Mesenchymal stem cell (in vitro differentiated cells and primary cell): Measurements from ENCODE around the gene UBE2Q1.

Experiments
- DNase-seq: peaks from one replicate; pipeline ENCODE4 v3.0.0-alpha.2; 2013
- H2AFZ ChIP-seq: one replicate; pipeline ENCODE4 v1.6.1; 2013; ENCODE audit warnings: low read depth, mild to moderate bottlenecking, control low read depth, inconsistent platforms, low read length, moderate library complexity
- H2AK5ac ChIP-seq: 2 replicates; pipeline ENCODE4 v1.6.1; 2013; ENCODE audit warnings: low read length, moderate library complexity, mild to moderate bottlenecking, inconsistent platforms; ENCODE audit not compliant: severe bottlenecking
- H2BK120ac ChIP-seq: one replicate; pipeline ENCODE4 v1.6.1; 2013; ENCODE audit warnings: low read depth, mild to moderate bottlenecking, inconsistent platforms, low read length, moderate library complexity
- H2BK12ac ChIP-seq, 2 experiments: one replicate each; pipeline ENCODE4 v1.6.1; 2013; ENCODE audit warnings: inconsistent platforms in 2 of 2, low read length in 2 of 2, mild to moderate bottlenecking in 2 of 2, moderate library complexity in 2 of 2, control low read depth in 1 of 2
- H2BK15ac ChIP-seq: one replicate; pipeline ENCODE4 v1.6.1; 2013; ENCODE audit warnings: mild to moderate bottlenecking, low read depth, inconsistent platforms; ENCODE audit not compliant: poor library complexity, severe bottlenecking
- H2BK5ac ChIP-seq: 2 replicates; pipeline ENCODE4 v1.6.1; 2013; ENCODE audit warnings: low read depth, mild to moderate bottlenecking, low read length, control low read depth, inconsistent platforms; ENCODE audit not compliant: poor library complexity, severe bottlenecking
- H3K14ac ChIP-seq, 2 experiments: one replicate each; pipeline ENCODE4 v1.6.1; 2013; ENCODE audit warnings: inconsistent platforms in 2 of 2, low read length in 2 of 2, control low read depth in 1 of 2, mild to moderate bottlenecking in 1 of 2, moderate library complexity in 1 of 2
- H3K18ac ChIP-seq, 2 experiments: one replicate each; pipeline ENCODE4 v1.6.1; 2013; ENCODE audit warnings: inconsistent platforms in 2 of 2, low read length in 2 of 2, control low read depth in 1 of 2, low read depth in 1 of 2, mild to moderate bottlenecking in 1 of 2
- H3K23ac ChIP-seq, 2 experiments: one replicate each; pipeline ENCODE4 v1.6.1; 2013; ENCODE audit warnings: inconsistent platforms in 2 of 2, low read length in 2 of 2, mild to moderate bottlenecking in 2 of 2, moderate library complexity in 2 of 2, control low read depth in 1 of 2
- H3K27ac ChIP-seq: 2 replicates; pipeline ENCODE4 v1.5.1; 2013; ENCODE audit warnings: mild to moderate bottlenecking, moderate library complexity, low read length, control low read depth, inconsistent platforms; ENCODE audit not compliant: poor library complexity, severe bottlenecking
- H3K27me3 ChIP-seq, 2 experiments: 2 replicates each; pipeline versions ENCODE4 v1.6.1 to v1.7.0; 2013; ENCODE audit warnings: low read length in 2 of 2, mild to moderate bottlenecking in 2 of 2, moderate library complexity in 2 of 2, control low read depth in 1 of 2, inconsistent platforms in 1 of 2; ENCODE audit not compliant: control insufficient read depth in 1 of 2, insufficient read depth in 1 of 2
- H3K36me3 ChIP-seq, 2 experiments: 2 replicates each; pipeline versions ENCODE4 v1.6.1 to v1.7.0; 2013; ENCODE audit warnings: low read length in 2 of 2, control low read depth in 1 of 2, inconsistent platforms in 1 of 2, low read depth in 1 of 2, mild to moderate bottlenecking in 1 of 2; ENCODE audit not compliant: insufficient read depth in 2 of 2, control insufficient read depth in 1 of 2
- H3K4ac ChIP-seq, 2 experiments: one replicate each; pipeline ENCODE4 v1.6.1; 2013; ENCODE audit warnings: inconsistent platforms in 2 of 2, low read length in 2 of 2, mild to moderate bottlenecking in 2 of 2, moderate library complexity in 2 of 2, control low read depth in 1 of 2, low read depth in 1 of 2
- H3K4me1 ChIP-seq: 2 replicates; pipeline ENCODE4 v1.6.1; 2013; ENCODE audit warnings: low read depth, low read length, control low read depth; ENCODE audit not compliant: control insufficient read depth, insufficient read depth
- H3K4me2 ChIP-seq: 2 replicates; pipeline ENCODE4 v1.6.1; 2013; ENCODE audit warnings: low read length, mild to moderate bottlenecking, inconsistent platforms; ENCODE audit not compliant: poor library complexity, severe bottlenecking
- H3K4me3 ChIP-seq, 2 experiments: 2 replicates each; pipeline versions ENCODE4 v1.5.1 to v1.7.0; 2013; ENCODE audit warnings: low read length in 2 of 2, mild to moderate bottlenecking in 2 of 2, control low read depth in 1 of 2, low read depth in 1 of 2; ENCODE audit not compliant: insufficient read depth in 1 of 2
- H3K79me1 ChIP-seq: replicated peaks from 2 replicates; pipeline ENCODE4 v1.6.1; 2013; ENCODE audit warnings: mild to moderate bottlenecking, control low read depth, low read length, inconsistent platforms; ENCODE audit not compliant: poor library complexity, severe bottlenecking
- H3K9ac ChIP-seq: 2 replicates; pipeline ENCODE4 v1.7.0; 2013; ENCODE audit warnings: mild to moderate bottlenecking, low read length, moderate library complexity
- H3K9me3 ChIP-seq: 2 replicates; pipeline ENCODE4 v1.7.0; 2013; ENCODE audit warnings: mild to moderate bottlenecking, low read length; ENCODE audit not compliant: control insufficient read depth
- H4K8ac ChIP-seq: one replicate; pipeline ENCODE4 v1.6.1; 2013; ENCODE audit warnings: inconsistent platforms, mild to moderate bottlenecking, low read length, moderate library complexity
- H4K91ac ChIP-seq: one replicate; pipeline ENCODE4 v1.6.1; 2013; ENCODE audit warnings: mild to moderate bottlenecking, low read length, inconsistent platforms
- WGBS: methylation state at CpG from one replicate; pipeline ENCODE4 v1.1.7; 2013; ENCODE audit warnings: mixed read lengths; 5-methylcytosine and 5-hydroxymethylcytosine counted together

The UBE2Q1 gene

GRCh38 chr1:154571964-154572288 is 13.5 kb upstream of the UBE2Q1 start:
- H3K79me1 ChIP-seq = no peaks in the 10 kb centered on the region
- H3K14ac ChIP-seq = no peak overlapping the region
- no peak overlapping the region for H3K4ac ChIP-seq
- no peak overlapping the region for H3K4me3 ChIP-seq
- H2BK5ac ChIP-seq = no peak overlapping the region
- H3K4me2 ChIP-seq = no peak overlapping the region
- H3K27ac ChIP-seq = no peak overlapping the region
- no peak overlapping the region for H2AK5ac ChIP-seq
- no peak overlapping the region for H3K18ac ChIP-seq
- no peak overlapping the region for H2BK15ac ChIP-seq
- no peak for DNase-seq
- H3K9ac ChIP-seq = no peak overlapping the region
- WGBS = 96% methylated on average over 29 of the region's 29 CpGs
- peaks cover 41 to 53% of the 10 kb centered on the region in 2 experiments for H3K27me3 ChIP-seq
- no peak overlapping the region for H2BK12ac ChIP-seq
- H3K36me3 ChIP-seq = peaks cover 0 to 6% of the 10 kb centered on the region in 2 experiments
- peaks cover 9% of the 10 kb centered on the region for H3K4me1 ChIP-seq
- H3K23ac ChIP-seq = no peak overlapping the region
- H3K9me3 ChIP-seq = no peaks in the 10 kb centered on the region
- H4K91ac ChIP-seq = no peak overlapping the region
- H4K8ac ChIP-seq = no peak overlapping the region
- no peak overlapping the region for H2BK120ac ChIP-seq
- no peak overlapping the region for H2AFZ ChIP-seq

- Histone ChIP-seq H3K9me3 (no peaks in the 10 kb centered on the region), H2BK120ac (no peak overlapping the region)
Observed at GRCh38 chr1:154571244-154571963, 12.9 kb upstream of the UBE2Q1 start.

GRCh38 chr1:154568157-154568815 is 9.8 kb upstream of the UBE2Q1 start:
- H2AFZ ChIP-seq = no peak overlapping the region
- no peak overlapping the region for H2BK5ac ChIP-seq
- H3K4me2 ChIP-seq = peak overlapping the region; percentile 33
- H3K23ac ChIP-seq = no peak overlapping the region
- H4K91ac ChIP-seq = no peak overlapping the region
- no peaks in the 10 kb centered on the region for H3K79me1 ChIP-seq
- H3K9me3 ChIP-seq = no peaks in the 10 kb centered on the region
- H3K14ac ChIP-seq = no peak overlapping the region
- H3K4me3 ChIP-seq = peak overlapping the region in 1 of 2 experiments; percentile 70
- 42% methylated on average over 12 of the region's 17 CpGs for WGBS
- no peak overlapping the region for H2BK15ac ChIP-seq
- no peak overlapping the region for H4K8ac ChIP-seq
- no peak overlapping the region for H3K27ac ChIP-seq
- no peak overlapping the region for H3K18ac ChIP-seq
- H2AK5ac ChIP-seq = no peak overlapping the region
- no peaks in the 10 kb centered on the region for H3K36me3 ChIP-seq
- no peak overlapping the region for H3K9ac ChIP-seq
- no peak for DNase-seq
- H2BK12ac ChIP-seq = no peak overlapping the region
- peaks cover 64 to 72% of the 10 kb centered on the region in 2 experiments for H3K27me3 ChIP-seq
- no peak overlapping the region for H2BK120ac ChIP-seq
- peaks cover 9% of the 10 kb centered on the region for H3K4me1 ChIP-seq
- no peak overlapping the region for H3K4ac ChIP-seq

More at GRCh38 chr1:154571244-154571963, 12.9 kb upstream of the UBE2Q1 start:
- peaks cover 9% of the 10 kb centered on the region for H3K4me1 ChIP-seq
- H4K8ac ChIP-seq = no peak overlapping the region
- no peak overlapping the region for H3K4ac ChIP-seq
- 95% methylated on average over 59 of the region's 59 CpGs for WGBS
- no peak overlapping the region for H3K18ac ChIP-seq
- no peak overlapping the region for H2BK15ac ChIP-seq
- peak overlapping the region in 1 of 2 experiments; percentile 18 for H3K4me3 ChIP-seq
- no peak overlapping the region for H2BK5ac ChIP-seq
- no peaks in the 10 kb centered on the region for H3K79me1 ChIP-seq
- peaks cover 46 to 58% of the 10 kb centered on the region in 2 experiments for H3K27me3 ChIP-seq
- no peak overlapping the region for H3K9ac ChIP-seq
- no peak for DNase-seq
- peaks cover 0 to 3% of the 10 kb centered on the region in 2 experiments for H3K36me3 ChIP-seq
- no peak overlapping the region for H4K91ac ChIP-seq
- no peak overlapping the region for H2AFZ ChIP-seq
- H2AK5ac ChIP-seq = no peak overlapping the region
- H3K4me2 ChIP-seq = no peak overlapping the region
- H3K27ac ChIP-seq = no peak overlapping the region
- no peak overlapping the region for H2BK12ac ChIP-seq
- H3K23ac ChIP-seq = no peak overlapping the region
- no peak overlapping the region for H3K14ac ChIP-seq

GRCh38 chr1:154567386-154568156 is 9.1 kb upstream of the UBE2Q1 start, which contains the start of gene CHRNB2:
Gene CHRNB2, plus strand, starts transcription at chr1:154567778. Its CDS starts 267 bp downstream, at chr1:154568045.
- Histone ChIP-seq H2AFZ (no peak within 1 kb of the TSS), H3K9ac (no peak within 1 kb of the TSS), H3K4me3 (peak within 1 kb of the TSS in 1 of 2 experiments; percentile 70), H2AK5ac (no peak within 1 kb of the TSS), H3K36me3 (no peaks in the 10 kb centered on the region), H3K4me1 (peaks cover 9% of the 10 kb centered on the region), H4K91ac (no peak within 1 kb of the TSS), H3K23ac (no peak within 1 kb of the TSS), H2BK15ac (no peak within 1 kb of the TSS), H2BK12ac (no peak within 1 kb of the TSS), H3K9me3 (no peaks in the 10 kb centered on the region), H2BK120ac (no peak within 1 kb of the TSS), H2BK5ac (no peak within 1 kb of the TSS), H4K8ac (no peak within 1 kb of the TSS), H3K27me3 (peaks cover 58 to 65% of the 10 kb centered on the region in 2 experiments), H3K79me1 (no peaks in the 10 kb centered on the region), H3K14ac (no peak within 1 kb of the TSS), H3K18ac (no peak within 1 kb of the TSS), H3K4ac (no peak within 1 kb of the TSS), H3K27ac (no peak within 1 kb of the TSS), H3K4me2 (peak within 1 kb of the TSS; percentile 33)
- DNase-seq = peak; percentile 48
- WGBS = 6% methylated on average over 36 of the region's 53 CpGs
